Activated naive CD8-positive, alpha-beta T cell treated with anti-CD3 and anti-CD28 coated beads, Interleukin-2, amount 50 U/mL, for 16 hours (primary cell): ENCODE measurements around the gene SLC38A9.
"Not testable (repeated sequence)": the region's sequence is repeated elsewhere in the genome, so short reads cannot be mapped to it uniquely, and the experiment has no call there.

Experiments
- DNase-seq: peaks from one replicate; pipeline ENCODE4 v3.0.0-alpha.2; 2020; ENCODE audit warnings: low read depth, low spot score

The SLC38A9 gene, protein sequence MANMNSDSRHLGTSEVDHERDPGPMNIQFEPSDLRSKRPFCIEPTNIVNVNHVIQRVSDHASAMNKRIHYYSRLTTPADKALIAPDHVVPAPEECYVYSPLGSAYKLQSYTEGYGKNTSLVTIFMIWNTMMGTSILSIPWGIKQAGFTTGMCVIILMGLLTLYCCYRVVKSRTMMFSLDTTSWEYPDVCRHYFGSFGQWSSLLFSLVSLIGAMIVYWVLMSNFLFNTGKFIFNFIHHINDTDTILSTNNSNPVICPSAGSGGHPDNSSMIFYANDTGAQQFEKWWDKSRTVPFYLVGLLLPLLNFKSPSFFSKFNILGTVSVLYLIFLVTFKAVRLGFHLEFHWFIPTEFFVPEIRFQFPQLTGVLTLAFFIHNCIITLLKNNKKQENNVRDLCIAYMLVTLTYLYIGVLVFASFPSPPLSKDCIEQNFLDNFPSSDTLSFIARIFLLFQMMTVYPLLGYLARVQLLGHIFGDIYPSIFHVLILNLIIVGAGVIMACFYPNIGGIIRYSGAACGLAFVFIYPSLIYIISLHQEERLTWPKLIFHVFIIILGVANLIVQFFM

DNA sequence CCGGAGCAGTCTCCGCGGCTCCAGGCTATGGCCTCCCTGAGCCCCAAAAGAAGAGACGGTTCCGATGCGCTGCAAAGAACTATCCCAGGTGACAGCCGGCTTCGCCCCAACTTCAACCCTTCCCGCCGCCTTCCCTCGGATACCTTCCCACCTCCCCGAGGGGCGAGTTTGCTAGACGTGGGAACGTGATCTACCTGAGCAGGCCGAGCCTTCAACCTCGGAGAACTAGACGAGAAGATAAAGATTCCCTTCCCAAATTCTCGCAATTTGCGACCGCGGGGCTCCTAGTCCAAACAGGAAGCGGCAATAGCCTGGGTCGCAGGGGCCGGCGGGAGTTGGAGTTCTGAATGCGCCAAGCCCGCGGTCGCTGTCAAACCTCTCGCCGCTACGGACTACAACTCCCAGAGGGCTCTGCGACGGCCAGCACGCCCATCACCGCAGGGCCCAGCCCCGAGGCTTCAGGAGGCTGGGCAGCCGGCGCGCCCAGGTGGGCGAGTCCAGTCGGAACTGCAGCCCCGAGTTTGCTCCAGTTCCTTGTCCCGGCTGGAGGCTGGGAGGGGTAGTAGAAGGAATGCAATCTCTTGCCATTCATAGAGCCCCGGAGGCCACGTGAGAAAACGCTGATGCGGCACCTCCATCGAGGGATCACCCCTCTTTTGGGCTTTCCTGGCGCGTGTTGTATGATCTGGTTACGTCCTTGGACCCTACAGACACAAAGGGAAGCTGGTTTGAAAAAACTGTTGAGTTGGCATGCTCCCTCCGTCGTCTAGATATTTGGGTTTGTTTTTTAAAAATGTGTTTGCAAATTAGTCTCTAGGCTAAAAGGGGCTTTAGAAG, at the start of gene SLC38A9:
Gene SLC38A9 (minus strand): TSS at position 302 of the 837 bp plus-strand sequence. CDS start 14,366 bp downstream, outside the sequence.
- DNase-seq, result peak; percentile 85

DNA sequence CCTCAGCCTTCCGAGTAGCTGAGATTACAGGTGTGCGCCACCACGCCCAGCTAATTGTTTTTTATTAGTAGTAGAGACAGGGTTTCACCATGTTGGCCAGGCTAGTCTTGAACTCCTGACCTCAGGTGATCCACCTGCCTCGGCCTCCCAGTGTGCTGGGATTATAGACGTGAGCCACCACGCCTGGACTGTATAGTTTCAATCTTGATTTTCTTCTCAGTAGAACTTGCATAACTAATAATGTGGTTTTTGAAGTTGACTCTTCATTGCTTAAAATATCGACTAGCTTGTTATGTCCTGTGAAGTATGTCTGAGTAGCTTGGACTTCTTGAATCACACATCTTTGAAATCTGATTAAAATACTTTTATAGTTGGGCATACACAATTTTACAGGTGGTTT, 49.6 kb upstream of the SLC38A9 start:
- not testable (repeated sequence) for DNase-seq

DNA sequence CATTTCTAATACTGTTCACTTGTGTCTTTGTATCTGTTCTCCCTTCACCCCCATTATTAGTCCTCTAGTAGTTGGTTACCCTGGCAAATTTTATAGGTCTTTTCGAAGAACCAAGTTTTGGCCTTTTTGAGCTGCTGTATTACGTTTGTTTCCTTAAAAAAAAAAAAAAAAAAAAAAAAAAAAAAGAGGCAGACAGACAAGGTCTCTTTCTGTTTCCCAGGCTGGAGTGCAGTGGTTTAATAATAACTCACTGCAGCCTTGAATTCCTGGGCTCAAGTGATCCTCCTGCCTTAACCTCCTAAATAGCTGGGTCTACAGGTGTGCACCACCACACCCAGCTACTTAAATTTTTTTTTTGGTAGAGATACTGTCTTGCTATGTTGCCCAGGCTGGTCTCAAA, 46.6 kb upstream of the SLC38A9 start:
- no peak for DNase-seq

DNA sequence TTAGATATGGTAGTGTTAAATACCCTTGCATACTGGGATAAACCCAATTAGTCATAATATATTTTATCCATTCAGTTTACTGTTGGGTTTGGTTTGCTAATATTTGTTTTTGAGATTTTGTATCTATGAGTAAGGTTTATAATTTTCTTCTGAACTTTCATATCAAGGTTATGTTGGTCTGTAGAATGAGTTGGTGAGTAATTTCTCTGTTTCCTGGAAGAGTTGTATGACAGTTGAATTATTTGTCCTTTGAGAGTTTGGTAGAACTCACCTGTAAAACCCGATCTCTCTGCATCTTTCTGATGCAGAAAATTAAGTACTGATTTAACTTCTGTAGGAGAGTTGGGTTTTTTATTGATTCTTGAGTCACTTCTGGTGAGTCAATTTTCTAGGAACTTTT, 46.1 kb upstream of the SLC38A9 start:
- DNase-seq, result no peak

DNA sequence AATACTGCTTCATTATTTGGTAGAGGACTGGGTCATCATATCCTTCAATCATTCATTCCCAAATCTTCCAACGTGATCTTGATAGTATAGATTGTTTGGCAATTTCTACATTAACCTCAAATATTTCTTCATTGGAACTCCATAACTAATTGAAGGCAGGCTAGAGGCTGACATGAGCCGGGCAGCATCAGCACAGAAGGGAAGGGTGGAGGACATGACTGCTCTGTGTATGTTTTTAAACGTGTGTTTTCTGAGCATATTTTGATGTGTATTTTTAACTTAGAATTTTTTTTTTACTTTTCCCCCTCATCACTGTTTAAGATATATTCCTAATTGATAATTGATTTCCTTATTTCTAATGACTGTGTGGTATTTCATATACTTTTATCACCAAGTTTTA, 38.4 kb upstream of the SLC38A9 start:
- no peak for DNase-seq

DNA sequence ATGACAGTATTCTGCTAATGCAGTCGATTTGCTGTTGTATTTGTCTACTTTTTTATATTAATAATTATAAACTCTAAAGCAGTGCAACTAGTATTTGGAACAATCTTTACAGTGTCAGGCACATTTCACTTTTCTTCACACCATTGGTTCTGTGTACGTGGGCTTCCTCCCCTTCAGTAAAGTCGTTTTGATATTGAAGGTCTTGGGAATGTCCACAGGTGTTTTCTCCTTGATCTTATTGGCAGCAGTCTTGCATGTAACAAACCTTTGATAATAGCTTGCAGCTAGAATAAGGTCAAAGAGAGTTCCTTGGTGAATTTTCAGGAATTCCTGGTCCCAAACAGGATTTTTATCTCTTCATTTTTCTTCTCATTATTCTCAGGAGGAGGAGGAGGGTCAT, 37.9 kb upstream of the SLC38A9 start:
- no peak for DNase-seq

DNA sequence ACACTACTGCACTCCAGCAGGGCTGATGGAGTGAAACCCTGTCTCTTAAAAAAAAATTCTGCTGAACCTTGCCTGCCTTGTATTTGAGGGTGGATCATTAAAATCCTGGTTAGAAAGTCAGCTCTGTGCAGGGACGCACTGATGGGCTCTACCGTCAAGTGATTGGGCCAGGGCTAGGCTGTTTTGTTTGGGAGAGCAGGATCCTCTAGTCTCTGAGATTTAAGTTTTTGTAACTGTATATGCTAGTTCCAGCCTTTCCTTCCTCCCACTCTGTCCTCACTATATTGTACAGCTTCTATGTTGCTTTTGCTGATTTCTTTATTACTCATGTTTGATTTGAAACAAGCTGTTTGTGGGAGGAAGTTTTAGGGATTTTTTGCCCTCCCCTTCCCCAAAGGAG, 37.3 kb upstream of the SLC38A9 start:
- no peak for DNase-seq

DNA sequence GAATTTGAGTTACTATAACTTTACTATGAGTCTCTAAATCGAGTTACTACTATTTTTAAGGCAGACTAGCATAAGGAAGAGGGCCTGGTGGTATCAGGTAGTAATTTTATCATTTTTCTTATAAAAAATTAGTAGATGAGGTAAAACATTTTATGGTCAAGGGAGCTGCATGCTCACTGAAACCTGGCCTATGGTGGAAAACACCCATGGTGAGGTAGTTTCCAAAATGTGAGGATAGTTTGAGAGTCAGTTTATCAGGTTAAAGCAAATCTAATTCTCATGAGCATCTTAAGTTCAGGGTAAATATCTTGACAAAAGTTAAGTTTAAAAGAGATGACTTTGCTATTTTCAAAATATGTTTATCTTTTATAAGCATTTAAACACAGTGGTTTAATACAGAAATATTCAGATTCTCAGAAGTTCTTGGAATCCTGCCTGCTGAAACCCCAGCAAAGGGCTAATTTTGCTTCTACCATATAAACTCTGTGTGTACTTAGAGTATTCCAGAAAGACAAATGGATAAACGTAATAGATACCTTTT, 35.7 kb upstream of the SLC38A9 start:
- DNase-seq, result no peak

DNA sequence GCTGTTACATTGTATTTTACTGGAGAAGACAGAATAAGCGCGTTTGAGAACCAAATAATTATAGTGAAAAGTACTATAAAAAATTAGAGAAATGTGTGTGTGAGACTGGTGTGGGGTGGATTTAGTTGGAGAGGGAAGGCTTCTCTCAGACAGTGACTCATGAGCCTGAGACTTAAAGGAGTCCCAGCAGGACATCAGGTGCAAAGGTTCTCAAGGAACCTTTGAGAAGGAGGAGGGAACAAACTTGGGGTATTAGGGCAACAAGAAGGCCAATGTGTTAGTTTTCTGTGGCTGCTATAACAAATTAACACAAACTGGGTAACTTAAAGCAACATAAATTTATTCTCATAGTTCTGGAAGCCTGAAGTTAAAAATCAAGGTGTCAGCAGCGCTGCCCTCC, 30.7 kb upstream of the SLC38A9 start:
- no peak for DNase-seq

DNA sequence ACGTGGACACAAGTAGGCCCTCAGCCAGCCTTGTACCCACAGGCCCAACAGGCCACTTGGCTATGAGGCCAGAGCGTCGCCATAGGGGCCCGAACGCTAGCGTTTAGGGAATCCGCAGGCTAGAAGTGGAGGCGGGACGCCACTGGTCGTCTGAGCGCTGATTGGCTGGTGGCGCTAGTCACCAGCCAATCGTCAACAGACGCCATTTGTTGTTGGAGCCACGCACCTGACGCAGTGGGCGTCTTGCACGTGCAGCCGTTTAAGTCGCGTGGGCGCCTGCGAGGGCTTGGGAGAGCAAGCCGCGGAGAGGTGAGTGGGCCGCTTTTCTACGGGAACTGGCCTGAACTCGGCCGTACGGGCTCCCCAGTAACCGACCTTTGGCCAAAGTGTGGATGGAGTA, 25.7 kb upstream of the SLC38A9 start, which contains the start of gene DDX4:
Gene DDX4 (plus strand): TSS at position 269 of the 400 bp plus-strand sequence. CDS start 903 bp downstream, outside the sequence.
- DNase-seq, result no peak

DNA sequence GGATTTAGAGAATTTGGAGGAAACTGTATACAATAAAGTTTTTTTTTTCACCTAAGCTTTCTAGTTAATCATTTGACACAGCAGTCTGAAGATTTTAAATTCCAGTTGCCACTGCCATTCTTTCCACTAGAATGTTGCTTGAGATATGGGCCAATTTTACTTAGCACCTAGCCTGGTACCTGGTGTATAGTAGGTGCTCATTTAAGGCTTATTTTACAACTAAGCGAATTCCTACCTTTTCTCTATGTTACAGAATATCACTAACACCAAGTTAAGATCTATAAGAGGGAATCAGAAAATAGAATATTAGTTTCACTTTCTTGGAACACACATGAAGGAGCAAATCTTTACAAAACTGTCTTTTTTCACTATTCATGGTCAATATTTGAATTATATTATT, 22.5 kb upstream of the SLC38A9 start:
- no peak for DNase-seq

DNA sequence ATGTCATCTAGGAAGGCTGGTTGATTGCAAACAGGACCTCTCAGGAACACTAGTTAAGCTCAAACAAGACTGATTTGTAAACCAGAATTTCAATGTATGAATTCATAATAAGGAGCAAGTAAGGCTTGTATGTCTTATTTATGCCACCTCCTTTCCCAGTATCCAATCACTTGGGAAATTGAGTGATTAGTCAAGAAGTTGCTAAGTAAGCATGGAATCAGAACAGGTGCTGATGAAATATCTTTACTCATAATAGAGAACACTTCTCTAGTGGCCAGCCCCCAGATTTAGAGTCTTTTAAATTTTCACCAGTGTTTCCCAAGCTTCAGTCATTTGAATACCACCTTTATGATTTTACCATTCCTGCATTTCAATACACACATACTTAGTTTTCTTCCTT, 20.5 kb upstream of the SLC38A9 start:
- DNase-seq, result no peak

DNA sequence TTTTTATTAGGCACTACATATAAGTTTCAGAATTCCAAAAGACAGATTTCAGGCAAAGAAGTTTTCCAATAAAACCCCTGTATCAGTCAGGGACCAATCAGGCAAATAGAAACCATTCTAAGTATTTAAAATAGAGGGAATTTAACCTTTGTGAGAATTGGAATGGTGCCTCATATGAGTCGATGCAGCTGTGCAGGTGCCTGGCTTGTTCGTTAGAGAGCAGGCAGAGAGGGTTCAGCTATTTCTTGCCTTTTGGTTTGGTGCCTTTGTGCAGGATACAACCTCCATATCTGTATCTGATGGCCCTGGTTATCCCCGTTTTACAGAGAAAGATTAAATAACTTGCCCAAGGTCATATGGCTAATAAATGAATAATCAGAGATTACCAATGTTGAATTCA, 19.7 kb upstream of the SLC38A9 start:
- no peak for DNase-seq

DNA sequence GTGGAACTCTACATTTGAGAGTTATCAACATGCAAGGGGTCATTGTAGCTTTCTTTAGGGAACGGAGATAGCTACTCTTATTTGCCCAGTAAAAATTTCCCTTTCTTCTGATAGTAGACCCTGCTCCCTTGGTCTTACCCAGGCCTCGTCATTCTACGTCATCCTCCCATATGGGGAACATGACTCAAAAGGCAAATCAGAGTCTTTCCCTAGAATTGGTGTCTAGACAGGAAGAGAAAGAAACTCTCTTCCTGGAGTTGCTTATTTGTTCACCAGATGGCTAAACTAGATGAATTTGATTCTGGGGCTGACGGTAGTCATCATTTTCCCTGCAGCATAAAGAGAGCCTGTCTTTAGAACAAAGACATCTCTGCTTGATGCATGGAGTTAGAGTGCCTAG, 12.2 kb upstream of the SLC38A9 start:
- no peak for DNase-seq

DNA sequence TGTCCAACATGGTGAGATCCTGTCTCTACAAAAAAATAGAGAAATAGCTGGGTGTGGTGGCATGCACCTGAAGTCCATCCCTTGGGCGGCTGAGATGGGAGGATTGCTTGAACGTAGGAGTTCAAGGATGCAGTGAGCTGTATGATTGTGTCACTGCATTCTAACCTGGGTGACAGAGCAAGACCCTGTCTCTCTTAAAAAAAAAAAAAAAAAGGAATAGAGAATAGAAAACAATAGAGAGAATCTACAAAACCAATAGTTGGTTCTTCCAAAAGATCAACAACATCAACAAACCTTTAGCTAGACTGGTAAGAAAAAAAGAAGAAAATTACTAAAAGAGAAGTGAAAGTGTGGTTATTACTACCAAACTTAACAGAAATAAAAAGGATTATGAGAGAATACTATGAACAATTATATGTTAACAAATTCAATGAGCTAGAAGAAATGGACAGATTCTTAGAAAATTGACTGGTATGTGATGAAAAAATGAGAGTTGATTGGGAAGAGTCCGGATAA, 8.1 kb upstream of the SLC38A9 start:
- DNase-seq, result no peak

DNA sequence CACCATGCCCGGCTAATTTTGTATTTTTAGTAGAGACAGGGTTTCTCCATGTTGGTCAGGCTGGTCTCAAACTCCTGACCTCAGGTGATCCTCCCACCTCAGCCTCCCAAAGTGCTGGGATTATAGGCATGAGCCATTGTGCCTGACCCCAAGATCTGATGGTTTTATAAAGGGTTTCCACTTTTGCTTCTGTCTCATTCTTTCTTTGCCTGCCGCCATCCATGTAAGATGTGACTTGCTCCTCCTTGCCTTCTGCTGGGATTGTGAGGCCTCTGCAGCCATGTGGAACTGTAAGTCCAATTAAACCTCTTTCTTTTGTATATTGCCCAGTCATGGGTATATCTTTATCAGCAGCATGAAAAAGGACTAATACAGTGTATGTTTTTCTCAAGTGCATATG, 6.9 kb upstream of the SLC38A9 start:
- not testable (repeated sequence) for DNase-seq

DNA sequence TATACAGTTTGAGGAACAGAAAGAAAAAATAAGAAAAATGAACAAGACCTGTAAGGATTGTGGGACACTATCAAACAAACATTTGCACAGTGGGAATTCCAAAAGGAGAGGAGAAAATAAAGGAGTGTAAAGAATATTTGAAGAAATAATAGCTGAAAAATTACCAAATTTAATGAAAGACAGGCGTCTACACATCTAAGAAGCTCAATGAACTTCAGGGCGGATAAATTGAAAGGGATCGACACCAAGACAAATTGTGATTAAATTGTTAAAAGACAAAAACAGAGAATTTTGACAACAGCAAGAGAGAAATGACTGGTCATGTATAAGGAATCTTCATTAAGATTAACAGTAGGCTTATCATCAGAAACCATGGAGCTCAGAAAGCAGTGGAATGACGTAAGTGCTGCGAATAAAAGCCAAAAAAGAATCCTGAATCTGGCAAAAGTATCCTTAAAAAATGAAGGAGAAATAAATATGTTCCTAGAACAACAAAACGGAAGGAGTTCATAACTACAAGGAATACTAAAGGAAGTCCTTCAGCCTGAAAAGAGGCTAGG, 3.5 kb upstream of the SLC38A9 start:
- no peak for DNase-seq

DNA sequence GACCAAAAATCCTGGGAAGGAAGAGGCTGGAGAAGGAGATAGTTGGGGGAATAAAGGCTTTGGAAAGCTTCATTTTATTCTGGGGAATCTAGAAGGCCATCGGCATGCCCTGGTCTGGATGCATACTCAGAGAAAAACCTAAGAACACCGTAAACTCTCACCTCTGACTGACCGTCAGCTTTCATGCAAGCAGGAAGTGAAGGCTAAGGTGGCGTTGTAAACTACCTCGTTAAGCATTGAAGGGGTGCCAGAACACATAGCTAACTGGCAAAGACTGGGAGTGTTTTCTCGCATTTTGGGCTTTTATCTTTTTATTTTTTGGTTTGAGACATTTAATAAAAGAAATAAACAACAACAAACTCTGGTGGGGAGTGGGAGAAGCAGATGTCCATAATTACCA, 2.6 kb upstream of the SLC38A9 start:
- no peak for DNase-seq

DNA sequence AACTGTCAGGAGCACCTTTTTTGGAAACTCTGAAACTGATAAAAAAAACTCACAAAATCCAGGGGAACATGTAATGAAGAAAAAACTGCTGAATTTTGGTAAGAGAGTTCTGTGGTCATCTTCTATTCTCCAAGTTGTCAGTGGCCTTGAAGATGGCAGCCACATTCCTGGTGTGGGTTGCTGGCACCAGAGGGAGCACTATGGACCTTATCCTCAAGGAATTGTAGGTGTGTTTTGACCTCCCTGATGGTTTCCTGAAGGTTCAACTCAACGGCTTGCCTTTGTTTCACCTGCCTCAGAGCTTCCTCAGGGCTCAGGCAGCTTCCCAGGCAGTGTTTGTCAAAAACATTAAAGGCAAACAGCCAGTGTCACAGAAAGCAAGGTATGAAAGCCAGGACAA, 2.2 kb upstream of the SLC38A9 start:
- DNase-seq, result no peak

DNA sequence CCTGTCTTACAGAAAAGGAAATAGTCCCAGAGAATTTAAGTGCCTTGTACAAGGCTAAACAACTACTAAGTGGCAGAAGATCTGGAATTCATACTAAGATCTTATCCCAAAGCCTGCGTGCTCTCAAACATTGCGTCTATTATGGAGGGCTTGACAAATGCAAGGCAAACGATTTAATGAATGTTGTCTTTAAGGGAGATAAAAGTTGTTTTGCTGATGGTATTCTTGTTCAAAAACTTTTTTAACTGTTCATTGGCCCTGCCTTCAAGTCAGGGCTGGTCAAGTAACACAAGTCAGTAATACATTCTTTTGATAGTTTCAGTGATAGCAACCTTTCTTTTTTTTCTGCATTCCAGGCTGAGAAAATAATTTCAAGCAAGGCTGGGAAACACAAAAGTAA, 1.7 kb upstream of the SLC38A9 start:
- no peak for DNase-seq

DNA sequence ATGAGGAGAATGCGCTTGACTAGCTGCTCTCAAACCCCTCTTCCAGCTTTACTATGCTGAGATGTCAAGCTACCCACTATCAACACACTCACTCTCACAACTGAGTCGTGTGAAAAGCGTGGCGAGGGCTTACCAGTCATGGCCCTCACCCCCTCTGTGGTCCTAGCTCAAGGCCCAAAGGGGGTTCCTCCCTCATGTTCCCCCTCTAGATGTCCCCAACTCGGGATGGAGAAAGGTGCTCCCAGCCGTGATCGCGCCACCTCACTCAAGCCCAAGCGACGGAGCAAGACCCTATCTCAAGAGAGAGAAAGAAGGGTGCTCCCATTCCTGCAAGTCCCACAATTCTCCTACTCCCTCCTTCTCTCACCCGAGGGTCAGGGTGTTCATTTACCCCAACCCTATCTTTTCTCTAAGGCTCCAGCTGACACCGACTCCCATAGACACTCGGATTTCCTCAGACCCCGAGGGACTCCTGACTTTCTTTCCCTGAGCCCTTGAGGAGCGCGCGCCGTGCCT, 559 bp downstream of the SLC38A9 start:
- DNase-seq, result no peak
